Cardiac septum (tissue), 1 donor: ENCODE data around the gene MRPL23. TPM values are rescaled to one million over a fixed set of nuclear protein-coding genes. Genes with fewer than 3 reads are reported as not detected.
A peak's percentile ranks its signal among the peaks of the same experiment; 100 is the strongest.
"Not testable (repeated sequence)": the region's sequence is repeated elsewhere in the genome, so short reads cannot be mapped to it uniquely, and the experiment has no call there.

Experiments
- DNase-seq: peaks from one replicate; pipeline ENCODE4 v3.0.0-alpha.2; 2020; ENCODE audit warnings: low spot score
- intact Hi-C: fragments of 100-400 bp; cut with DNase I; formaldehyde crosslinking; loops from one replicate; pipeline ENCODE4 v1.14.0; 2022
- total RNA-seq: library from RNA; stranded (reverse); fragmentation: NEBNext Ultra II Directional; extraction: Animal tissue kit (Norgen Biotek cat#: 25700); gene quantifications from one replicate; pipeline ENCODE4 v1.2.1, GENCODE V29; 2021
- donor health status: DM: no; HTN: no; CAD: no.

Gene MRPL23
- total RNA-seq, 1 donor from 2014 or later: 85.0 TPM

- intact Hi-C loops: loop anchor here (2.0 kb wide), 1 partner anchor 19 kb away; no protein-coding TSS in a partner anchor
- peak; percentile 73 for DNase-seq
Measured at GRCh38 chr11:1931341-1932104, 15.6 kb upstream of the MRPL23 start.

DNA sequence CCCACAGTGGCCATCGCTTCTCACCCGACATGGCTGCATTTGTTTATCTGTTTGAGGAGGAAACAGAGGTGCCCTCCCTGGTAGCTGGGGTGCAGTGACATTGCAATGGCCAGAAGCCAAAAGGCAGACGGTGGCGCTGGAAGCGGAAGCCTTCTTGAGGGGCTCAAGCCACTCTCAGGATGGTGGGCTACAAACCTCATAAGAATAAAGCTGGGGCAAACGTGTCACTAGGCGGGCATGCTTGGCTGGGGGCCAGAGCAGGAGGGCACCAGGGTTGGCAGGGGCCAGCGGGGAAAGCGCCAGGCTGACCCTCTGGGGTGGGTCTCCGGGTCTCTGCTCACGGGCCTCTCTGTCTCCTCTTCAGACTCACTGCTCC, 15.0 kb upstream of the MRPL23 start:
- DNase-seq: no peak
- intact Hi-C loops: loop anchor here (2.0 kb wide), 1 partner anchor 19 kb away; no protein-coding TSS in a partner anchor

DNA sequence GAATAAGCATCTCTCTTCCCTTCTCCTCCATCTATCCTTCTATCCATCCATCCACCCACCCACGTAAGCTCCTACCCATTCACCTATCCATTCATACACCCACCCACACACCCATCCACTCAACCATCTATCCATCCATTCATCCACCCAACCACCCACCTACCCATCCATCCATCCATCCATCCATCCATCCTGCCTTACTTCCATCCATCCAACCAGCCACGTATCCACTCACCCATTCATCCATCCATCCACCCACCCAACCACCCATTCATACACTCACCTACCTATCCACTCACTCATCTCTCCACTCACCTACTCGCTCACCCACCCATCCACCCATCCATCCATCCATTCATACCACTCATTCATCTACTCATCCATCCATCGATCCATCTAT, 14.5 kb upstream of the MRPL23 start:
- intact Hi-C loops: loop anchor here (2.0 kb wide), 1 partner anchor 20 kb away; no protein-coding TSS in a partner anchor

GRCh38 chr11:1933416-1934334, 13.5 kb upstream of the MRPL23 start:
- intact Hi-C loops: loop anchor here (2.0 kb wide), 1 partner anchor 21 kb away; no protein-coding TSS in a partner anchor
- DNase-seq: no peak

More for the DNA sequence above, 14.5 kb upstream of the MRPL23 start:
- DNase-seq: no peak

GRCh38 chr11:1934335-1935155, 12.6 kb upstream of the MRPL23 start:
- intact Hi-C loops: no loop called here
- DNase-seq: peak; percentile 71

DNA sequence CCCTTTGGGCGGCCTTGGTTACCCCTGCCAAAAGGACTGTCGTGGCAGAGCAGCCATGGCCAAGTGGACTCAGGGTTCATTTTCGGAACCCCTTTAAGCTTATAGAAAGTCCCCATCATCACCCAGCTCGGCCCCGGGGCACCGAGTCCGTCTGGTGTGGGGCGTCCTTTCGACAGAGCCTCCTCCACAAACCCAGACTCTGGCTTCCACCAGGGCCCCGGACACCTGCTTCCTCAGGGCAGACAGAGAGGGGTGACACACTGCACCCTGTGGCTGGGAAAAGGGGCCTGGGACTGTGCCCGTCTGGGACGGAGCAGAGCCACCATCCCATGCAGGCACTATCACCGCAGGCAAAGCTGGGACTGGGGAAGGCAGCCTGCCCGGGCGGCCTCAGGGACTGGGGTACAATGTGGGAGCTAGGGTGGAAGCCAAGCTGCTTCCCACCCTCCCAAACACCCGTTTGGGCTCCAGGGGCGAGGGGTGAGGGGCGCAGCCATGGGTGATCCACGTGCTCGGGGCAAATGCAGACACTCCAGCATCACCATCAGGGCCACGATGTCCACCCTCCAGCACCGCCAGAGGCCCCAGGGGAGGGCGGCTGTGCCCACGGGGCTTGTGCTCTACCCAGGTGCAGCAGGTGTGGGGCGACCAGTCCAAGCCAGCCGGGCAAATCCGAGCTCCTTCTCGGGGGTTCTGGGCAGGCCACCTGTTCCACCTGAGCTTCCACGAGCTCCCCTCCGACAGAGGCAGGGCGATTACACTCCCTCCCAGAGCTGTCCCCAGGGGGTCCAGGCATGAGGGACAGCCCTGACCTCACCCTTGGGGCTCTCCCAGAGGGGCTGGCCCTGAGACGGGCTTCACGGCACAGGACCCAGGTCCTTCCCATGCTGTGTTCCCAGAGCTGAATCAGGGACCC, 11.7 kb upstream of the MRPL23 start:
- intact Hi-C loops: no loop called here
- peak; percentile 72 for DNase-seq

GRCh38 chr11:1936072-1936780, 10.9 kb upstream of the MRPL23 start:
- intact Hi-C loops: no loop called here

GRCh38 chr11:1936781-1937615, 10.1 kb upstream of the MRPL23 start:
- DNase-seq: peak; percentile 66
- intact Hi-C loops: no loop called here

More at GRCh38 chr11:1936072-1936780, 10.9 kb upstream of the MRPL23 start:
- DNase-seq: peak; percentile 72

GRCh38 chr11:1937616-1938342, 9.4 kb upstream of the MRPL23 start:
- intact Hi-C loops: no loop called here

DNA sequence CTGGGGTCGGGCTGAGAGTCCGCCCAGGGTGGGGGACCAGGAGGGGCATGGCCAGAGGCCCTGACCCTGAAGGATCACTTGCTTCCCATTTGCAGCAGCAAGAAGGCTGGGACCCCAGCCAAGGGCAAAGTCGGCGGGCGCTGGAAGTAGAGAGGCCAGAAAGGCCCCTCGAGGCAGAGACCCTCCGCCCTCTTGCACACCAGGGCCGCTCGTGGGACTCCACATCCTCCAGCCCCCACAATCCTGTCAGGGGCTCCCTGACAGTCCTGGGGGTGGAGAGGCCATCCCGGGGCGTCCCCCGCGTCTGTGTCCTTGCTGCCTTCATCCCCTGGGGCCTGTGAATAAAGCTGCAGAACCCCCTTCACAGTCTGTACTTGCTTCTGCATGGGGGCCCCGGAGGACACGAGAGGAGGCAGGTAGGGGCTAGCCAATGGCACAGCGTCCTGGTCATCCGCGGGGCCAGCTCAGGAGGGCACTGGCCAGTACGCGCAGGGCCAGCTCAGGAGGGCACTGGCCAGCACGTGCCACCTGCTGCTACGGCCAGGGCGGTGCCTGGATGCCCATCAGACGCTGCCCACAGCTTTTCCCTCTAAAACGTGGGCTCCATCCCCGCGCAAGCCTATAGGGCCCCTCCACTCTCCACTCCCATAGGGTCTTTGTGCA, 8.7 kb upstream of the MRPL23 start:
- DNase-seq: peak; percentile 64
- intact Hi-C loops: no loop called here

More at GRCh38 chr11:1937616-1938342, 9.4 kb upstream of the MRPL23 start:
- peak; percentile 46 for DNase-seq

- intact Hi-C loops: no loop called here
- DNase-seq: peak; percentile 55
Measured at GRCh38 chr11:1939006-1939625, 8.0 kb upstream of the MRPL23 start.

GRCh38 chr11:1939788-1940187, 7.3 kb upstream of the MRPL23 start:
- intact Hi-C loops: loop anchor here (5.0 kb wide), 3 partner anchors 42 to 213 kb away; partner anchors contain the start of gene TNNI2
- not testable (repeated sequence) for DNase-seq

- intact Hi-C loops: loop anchor here (5.0 kb wide), 3 partner anchors 45 to 210 kb away; partner anchors contain the start of gene TNNI2
- peak; percentile 66 for DNase-seq
Measured at GRCh38 chr11:1942558-1943260, 4.4 kb upstream of the MRPL23 start.

DNA sequence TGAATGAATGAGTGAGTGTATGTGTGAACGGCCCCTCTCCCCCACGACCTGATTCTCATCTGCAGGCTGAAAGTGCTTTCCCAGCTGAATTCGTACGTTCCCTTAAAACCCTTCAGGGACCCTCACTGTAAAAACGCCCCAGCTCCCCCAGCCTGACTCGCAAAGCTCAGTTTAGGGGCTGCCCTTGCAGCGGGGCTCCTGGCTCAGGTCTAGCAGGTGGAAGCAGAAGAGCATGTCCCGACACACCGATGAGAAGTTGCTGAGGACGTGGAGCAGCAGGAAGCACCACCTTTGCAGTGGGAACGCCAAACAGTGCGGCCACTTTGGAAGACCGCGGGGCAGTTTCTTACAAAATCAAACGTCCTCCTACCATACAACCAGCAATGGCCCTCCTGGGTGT, 3.6 kb upstream of the MRPL23 start:
- peak; percentile 59 for DNase-seq
- intact Hi-C loops: loop anchor here (5.0 kb wide), 3 partner anchors 46 to 209 kb away; partner anchors contain the start of gene TNNI2
